ENCODE results near the gene RIMKLA.
A peak's percentile ranks its signal among the peaks of the same experiment; 100 is the strongest.

The RIMKLA gene

GRCh38 chr1:42380586-42381279 lies at the start of gene RIMKLA:
TSS of gene RIMKLA (plus strand) at chr1:42380792. CDS start at chr1:42380935, 143 bp downstream.
- DNase-seq: peak; percentile 58

GRCh38 chr1:42332877-42333276 lies 47.7 kb upstream of the RIMKLA start:
- no peak for DNase-seq

- DNase-seq: no peak
Measured at GRCh38 chr1:42333662-42334239, 46.8 kb upstream of the RIMKLA start.

- peak; percentile 52 for DNase-seq
Measured at GRCh38 chr1:42334240-42335049, 46.1 kb upstream of the RIMKLA start.

GRCh38 chr1:42335050-42335808 lies 45.4 kb upstream of the RIMKLA start, which contains the start of gene FOXJ3:
TSS of gene FOXJ3 (minus strand) at chr1:42335235. CDS start at chr1:42311093, 24,142 bp downstream.
- peak; percentile 92 for DNase-seq

- no peak for DNase-seq
Measured at GRCh38 chr1:42335809-42336518, 44.6 kb upstream of the RIMKLA start.

GRCh38 chr1:42336978-42337377 lies 43.6 kb upstream of the RIMKLA start:
- no peak for DNase-seq

- DNase-seq: no peak
Measured at GRCh38 chr1:42340093-42340492, 40.5 kb upstream of the RIMKLA start.

GRCh38 chr1:42340901-42341300 lies 39.7 kb upstream of the RIMKLA start:
- DNase-seq: no peak

- DNase-seq: no peak
Measured at GRCh38 chr1:42343049-42343448, 37.5 kb upstream of the RIMKLA start.

- DNase-seq: no peak
Measured at GRCh38 chr1:42348498-42348897, 32.1 kb upstream of the RIMKLA start.

- DNase-seq: no peak
Measured at GRCh38 chr1:42350086-42350485, 30.5 kb upstream of the RIMKLA start.

GRCh38 chr1:42358791-42359190 lies 21.8 kb upstream of the RIMKLA start:
- no peak for DNase-seq

GRCh38 chr1:42359466-42359865 lies 21.1 kb upstream of the RIMKLA start:
- no peak for DNase-seq

- DNase-seq: no peak
Measured at GRCh38 chr1:42364089-42364488, 16.5 kb upstream of the RIMKLA start.

GRCh38 chr1:42364542-42364941 lies 16.1 kb upstream of the RIMKLA start:
- no peak for DNase-seq

GRCh38 chr1:42365118-42365517 lies 15.5 kb upstream of the RIMKLA start:
- DNase-seq: no peak

GRCh38 chr1:42368096-42368795 lies 12.3 kb upstream of the RIMKLA start:
- no peak for DNase-seq

- DNase-seq: no peak
Measured at GRCh38 chr1:42369471-42369870, 11.1 kb upstream of the RIMKLA start.

GRCh38 chr1:42370876-42371549 lies 9.6 kb upstream of the RIMKLA start:
- DNase-seq: no peak

- no peak for DNase-seq
Measured at GRCh38 chr1:42372796-42373195, 7.8 kb upstream of the RIMKLA start.
